Measurements from ENCODE around the gene GALR2.

DNA sequence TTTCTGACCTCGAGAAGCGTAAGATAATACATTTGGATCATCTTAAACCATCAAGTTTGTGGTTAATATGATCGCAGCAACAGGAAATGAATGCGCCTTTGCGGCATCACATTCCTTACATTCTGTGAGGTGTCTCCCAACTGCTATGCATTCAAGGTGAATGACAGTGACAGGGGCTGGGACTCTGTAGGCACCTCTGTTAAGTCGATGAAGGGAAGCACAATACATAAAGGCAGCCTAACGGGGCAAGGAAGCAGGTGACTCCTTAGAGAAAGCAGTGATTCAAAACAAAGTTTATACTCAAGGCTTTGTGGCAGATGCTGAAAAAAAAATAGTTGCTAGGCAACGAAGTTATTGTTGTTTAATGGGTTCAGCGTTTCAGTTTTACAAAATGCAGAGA is 25.9 kb upstream of the GALR2 start:
- TF ChIP-seq, protein P1, sequence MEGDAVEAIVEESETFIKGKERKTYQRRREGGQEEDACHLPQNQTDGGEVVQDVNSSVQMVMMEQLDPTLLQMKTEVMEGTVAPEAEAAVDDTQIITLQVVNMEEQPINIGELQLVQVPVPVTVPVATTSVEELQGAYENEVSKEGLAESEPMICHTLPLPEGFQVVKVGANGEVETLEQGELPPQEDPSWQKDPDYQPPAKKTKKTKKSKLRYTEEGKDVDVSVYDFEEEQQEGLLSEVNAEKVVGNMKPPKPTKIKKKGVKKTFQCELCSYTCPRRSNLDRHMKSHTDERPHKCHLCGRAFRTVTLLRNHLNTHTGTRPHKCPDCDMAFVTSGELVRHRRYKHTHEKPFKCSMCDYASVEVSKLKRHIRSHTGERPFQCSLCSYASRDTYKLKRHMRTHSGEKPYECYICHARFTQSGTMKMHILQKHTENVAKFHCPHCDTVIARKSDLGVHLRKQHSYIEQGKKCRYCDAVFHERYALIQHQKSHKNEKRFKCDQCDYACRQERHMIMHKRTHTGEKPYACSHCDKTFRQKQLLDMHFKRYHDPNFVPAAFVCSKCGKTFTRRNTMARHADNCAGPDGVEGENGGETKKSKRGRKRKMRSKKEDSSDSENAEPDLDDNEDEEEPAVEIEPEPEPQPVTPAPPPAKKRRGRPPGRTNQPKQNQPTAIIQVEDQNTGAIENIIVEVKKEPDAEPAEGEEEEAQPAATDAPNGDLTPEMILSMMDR (IDR thresholded peaks at IDR 0.05) = no peak
- no peak for TF ChIP-seq POLR2A (IDR thresholded peaks at IDR 0.05)

All from uterus (tissue), 2 donors.